ENCODE data around the gene KCNQ2.

DNA sequence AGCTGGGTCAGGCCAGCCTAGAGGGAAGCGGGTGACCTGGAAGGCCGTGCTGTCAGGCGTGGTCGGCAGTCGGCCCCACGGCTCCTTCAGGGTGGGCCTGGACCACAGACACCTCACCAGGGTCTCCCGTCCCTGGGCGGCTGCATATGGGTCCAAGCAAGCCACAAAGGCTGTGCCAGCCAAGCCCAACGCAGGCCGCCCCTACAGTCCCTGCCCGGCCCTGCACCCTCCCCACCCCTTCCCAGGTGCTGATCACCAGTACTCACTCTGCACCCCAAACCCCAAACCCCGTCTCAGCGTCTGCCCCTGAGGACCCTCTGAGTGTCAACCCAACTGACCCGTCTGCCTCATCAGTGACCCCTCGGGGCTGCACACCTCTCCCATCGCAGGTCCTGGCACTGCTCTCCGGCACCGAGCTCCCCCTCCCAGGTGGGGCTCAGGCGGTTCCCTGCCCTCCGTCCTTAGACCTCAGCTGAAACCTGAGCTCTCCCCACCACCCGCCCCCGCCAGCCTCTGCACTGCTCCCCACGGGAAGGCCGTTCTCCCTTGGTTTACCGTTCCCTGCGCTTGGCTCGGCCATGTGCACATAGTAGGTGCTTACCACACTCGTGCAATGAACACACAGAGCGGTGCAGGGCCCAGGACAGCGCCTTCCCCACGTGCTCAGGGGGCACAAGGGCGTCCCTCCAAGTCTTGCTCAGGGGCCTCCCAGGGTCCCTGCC lies 46.7 kb upstream of the KCNQ2 start:
- TF ChIP-seq, protein P1, sequence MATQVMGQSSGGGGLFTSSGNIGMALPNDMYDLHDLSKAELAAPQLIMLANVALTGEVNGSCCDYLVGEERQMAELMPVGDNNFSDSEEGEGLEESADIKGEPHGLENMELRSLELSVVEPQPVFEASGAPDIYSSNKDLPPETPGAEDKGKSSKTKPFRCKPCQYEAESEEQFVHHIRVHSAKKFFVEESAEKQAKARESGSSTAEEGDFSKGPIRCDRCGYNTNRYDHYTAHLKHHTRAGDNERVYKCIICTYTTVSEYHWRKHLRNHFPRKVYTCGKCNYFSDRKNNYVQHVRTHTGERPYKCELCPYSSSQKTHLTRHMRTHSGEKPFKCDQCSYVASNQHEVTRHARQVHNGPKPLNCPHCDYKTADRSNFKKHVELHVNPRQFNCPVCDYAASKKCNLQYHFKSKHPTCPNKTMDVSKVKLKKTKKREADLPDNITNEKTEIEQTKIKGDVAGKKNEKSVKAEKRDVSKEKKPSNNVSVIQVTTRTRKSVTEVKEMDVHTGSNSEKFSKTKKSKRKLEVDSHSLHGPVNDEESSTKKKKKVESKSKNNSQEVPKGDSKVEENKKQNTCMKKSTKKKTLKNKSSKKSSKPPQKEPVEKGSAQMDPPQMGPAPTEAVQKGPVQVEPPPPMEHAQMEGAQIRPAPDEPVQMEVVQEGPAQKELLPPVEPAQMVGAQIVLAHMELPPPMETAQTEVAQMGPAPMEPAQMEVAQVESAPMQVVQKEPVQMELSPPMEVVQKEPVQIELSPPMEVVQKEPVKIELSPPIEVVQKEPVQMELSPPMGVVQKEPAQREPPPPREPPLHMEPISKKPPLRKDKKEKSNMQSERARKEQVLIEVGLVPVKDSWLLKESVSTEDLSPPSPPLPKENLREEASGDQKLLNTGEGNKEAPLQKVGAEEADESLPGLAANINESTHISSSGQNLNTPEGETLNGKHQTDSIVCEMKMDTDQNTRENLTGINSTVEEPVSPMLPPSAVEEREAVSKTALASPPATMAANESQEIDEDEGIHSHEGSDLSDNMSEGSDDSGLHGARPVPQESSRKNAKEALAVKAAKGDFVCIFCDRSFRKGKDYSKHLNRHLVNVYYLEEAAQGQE (IDR thresholded peaks at IDR 0.05) = no peak
- TF ChIP-seq, protein P2, sequence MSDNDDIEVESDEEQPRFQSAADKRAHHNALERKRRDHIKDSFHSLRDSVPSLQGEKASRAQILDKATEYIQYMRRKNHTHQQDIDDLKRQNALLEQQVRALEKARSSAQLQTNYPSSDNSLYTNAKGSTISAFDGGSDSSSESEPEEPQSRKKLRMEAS (IDR thresholded peaks at IDR 0.05) = no peak
- TF ChIP-seq CTCF (IDR thresholded peaks at IDR 0.05; ENCODE audit: low read depth, low read length, missing input control) (no peak), EGR1 (IDR thresholded peaks at IDR 0.05; ENCODE audit: low read depth in 2 of 2) (no peak), RAD21 (IDR thresholded peaks at IDR 0.05) (no peak), TAF1 (conservative IDR thresholded peaks at IDR 0.05) (no peak), GABPA (IDR thresholded peaks at IDR 0.05 in 1 of 2, conservative IDR thresholded peaks at IDR 0.05 in 1 of 2) (no peak), JUND (IDR thresholded peaks at IDR 0.05) (no peak), FOXA2 (IDR thresholded peaks at IDR 0.05) (no peak), SP1 (IDR thresholded peaks at IDR 0.05) (no peak), YY1 (IDR thresholded peaks at IDR 0.05) (no peak)
- TF ChIP-seq, protein P3, sequence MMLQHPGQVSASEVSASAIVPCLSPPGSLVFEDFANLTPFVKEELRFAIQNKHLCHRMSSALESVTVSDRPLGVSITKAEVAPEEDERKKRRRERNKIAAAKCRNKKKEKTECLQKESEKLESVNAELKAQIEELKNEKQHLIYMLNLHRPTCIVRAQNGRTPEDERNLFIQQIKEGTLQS (IDR thresholded peaks at IDR 0.05) = no peak
